Measurements from ENCODE around the gene RPAP3. TPM values are rescaled to one million over a fixed set of nuclear protein-coding genes. Genes with fewer than 3 reads are reported as not detected.
"Not testable (repeated sequence)": the region's sequence is repeated elsewhere in the genome, so short reads cannot be mapped to it uniquely, and the experiment has no call there.

The RPAP3 gene
- polyA plus RNA-seq, 1 donor (not counting 4 experiments of a cell fraction or from before 2014, with no cell fraction given) = 22.9 TPM

- Histone ChIP-seq H4K20me1 (ENCODE audit: control insufficient read depth, extremely low read depth, insufficient read depth, low read length) (no peaks in the 10 kb centered on the region), H3K27me3 (ENCODE audit: control insufficient read depth, extremely low read depth, insufficient read depth, low read length) (no peaks in the 10 kb centered on the region), H3K4me3 (ENCODE audit: control insufficient read depth in 2 of 3, extremely low read depth in 1 of 3, insufficient read depth in 2 of 3, low read depth in 1 of 3, low read length in 3 of 3) (no peak overlapping the region), H3K9ac (ENCODE audit: control insufficient read depth, extremely low read depth, insufficient read depth, low read length) (no peak overlapping the region), H2AFZ (ENCODE audit: control insufficient read depth, low read length) (peak overlapping the region; percentile 15), H3K79me2 (ENCODE audit: control insufficient read depth, insufficient read depth, low read length) (no peaks in the 10 kb centered on the region), H3K4me2 (ENCODE audit: control insufficient read depth, extremely low read depth, insufficient read depth, low read depth, low read length) (no peak overlapping the region), H3K27ac (ENCODE audit: control insufficient read depth, insufficient read depth, low read length) (no peak overlapping the region), H3K9me3 (ENCODE audit: control insufficient read depth, low read depth, low read length) (peaks cover under 1% of the 10 kb centered on the region), H3K9me1 (ENCODE audit: control insufficient read depth, extremely low read depth, insufficient read depth, low read length) (no peaks in the 10 kb centered on the region), H3K36me3 (ENCODE audit: control insufficient read depth in 2 of 2, extremely low read depth in 1 of 2, insufficient read depth in 2 of 2, low read length in 2 of 2) (peaks cover 0 to 2% of the 10 kb centered on the region in 2 experiments), H3K4me1 (ENCODE audit: control insufficient read depth, extremely low read depth, insufficient read depth, low read length) (no peaks in the 10 kb centered on the region)
- peak; percentile 40 to 82 (median 81) for TF ChIP-seq CTCF (optimal IDR thresholded peaks at IDR 0.05 in 1 of 3, IDR thresholded peaks at IDR 0.05 in 1 of 3, conservative IDR thresholded peaks at IDR 0.05 in 1 of 3; ENCODE audit: extremely low read depth in 1 of 3, insufficient read depth in 2 of 3, low read length in 3 of 3)
- no peak for TF ChIP-seq EZH2 (IDR thresholded peaks at IDR 0.05; ENCODE audit: low read length)
- dilution Hi-C loops (cut with MboI; ENCODE audit: extremely low pct_ligation_motif_present, low sequenced_read_pairs) = no loop called here
- DNase-seq (ENCODE audit: low read depth, low spot score) (peak; percentile 30), FAIRE-seq (peak; percentile 68)
Measured at GRCh38 chr12:47636908-47637780, 68.7 kb downstream of the RPAP3 start.

DNA sequence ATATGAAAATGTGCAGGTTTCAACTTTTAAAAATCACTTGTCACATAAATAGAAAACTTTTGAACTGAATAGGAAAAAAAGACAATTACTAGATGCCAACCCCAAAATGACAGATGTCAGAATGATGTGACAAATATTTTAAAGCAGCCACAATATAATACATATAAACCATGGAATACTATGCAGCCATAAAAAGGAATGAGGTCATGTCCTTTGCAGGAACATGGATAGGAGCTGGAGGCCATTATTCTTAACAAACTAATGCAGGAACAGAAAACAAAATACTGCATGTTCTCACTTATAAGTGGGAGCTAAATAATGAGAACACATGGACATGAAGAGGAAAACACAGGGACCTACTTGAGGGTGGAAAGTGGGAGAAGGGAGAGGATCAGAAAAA is 70.1 kb downstream of the RPAP3 start:
- H3K27me3 ChIP-seq (ENCODE audit: control insufficient read depth, extremely low read depth, insufficient read depth, low read length); FAIRE-seq; DNase-seq (ENCODE audit: low read depth, low spot score); dilution Hi-C loops (cut with MboI; ENCODE audit: extremely low pct_ligation_motif_present, low sequenced_read_pairs); H4K20me1 ChIP-seq (ENCODE audit: control insufficient read depth, extremely low read depth, insufficient read depth, low read length); H3K4me3 ChIP-seq (ENCODE audit: control insufficient read depth in 2 of 3, extremely low read depth in 1 of 3, insufficient read depth in 2 of 3, low read depth in 1 of 3, low read length in 3 of 3); H3K36me3 ChIP-seq (ENCODE audit: control insufficient read depth in 2 of 2, extremely low read depth in 1 of 2, insufficient read depth in 2 of 2, low read length in 2 of 2); H3K4me1 ChIP-seq (ENCODE audit: control insufficient read depth, extremely low read depth, insufficient read depth, low read length); H3K9me3 ChIP-seq (ENCODE audit: control insufficient read depth, low read depth, low read length); H3K9ac ChIP-seq (ENCODE audit: control insufficient read depth, extremely low read depth, insufficient read depth, low read length); H2AFZ ChIP-seq (ENCODE audit: control insufficient read depth, low read length); H3K9me1 ChIP-seq (ENCODE audit: control insufficient read depth, extremely low read depth, insufficient read depth, low read length); H3K4me2 ChIP-seq (ENCODE audit: control insufficient read depth, extremely low read depth, insufficient read depth, low read depth, low read length); H3K79me2 ChIP-seq (ENCODE audit: control insufficient read depth, insufficient read depth, low read length); H3K27ac ChIP-seq (ENCODE audit: control insufficient read depth, insufficient read depth, low read length): not testable (repeated sequence)

All from keratinocyte (primary cell).